Neutrophil (primary cell): ENCODE results near the gene SUSD6.

Source experiments
- H3K27ac ChIP-seq: fragments of 200-600 bp; sonication (generic); 2 replicates; pipeline ENCODE4 v1.5.1; 2016; ENCODE audit warnings: mild to moderate bottlenecking, moderate library complexity
- H3K27me3 ChIP-seq: fragments of 200-600 bp; sonication (generic); 2 replicates; pipeline ENCODE4 v1.6.0; 2016; ENCODE audit warnings: mild to moderate bottlenecking
- H3K36me3 ChIP-seq: fragments of 200-600 bp; sonication (generic); 2 replicates; pipeline ENCODE4 v1.5.1; 2017
- H3K4me1 ChIP-seq, 2 experiments: fragments of 200-600 bp in 1 of 2; sonication (generic) in 1 of 2; 1 replicate in 1 of 2; 2 replicates in 1 of 2; pipeline versions ENCODE4 v1.5.1 to v1.6.1; 2013 to 2016; ENCODE audit warnings: low read depth in 1 of 2, low read length in 1 of 2, mild to moderate bottlenecking in 1 of 2, moderate library complexity in 1 of 2; ENCODE audit not compliant: control insufficient read depth in 1 of 2, insufficient read depth in 1 of 2
- H3K4me3 ChIP-seq, 2 experiments: fragments of 200-600 bp in 1 of 2; sonication (generic) in 1 of 2; 1 replicate in 1 of 2; 2 replicates in 1 of 2; pipeline ENCODE4 v1.5.1; 2013 to 2016; ENCODE audit warnings: low read depth in 1 of 2, low read length in 1 of 2, mild to moderate bottlenecking in 1 of 2, moderate library complexity in 1 of 2
- H3K9me3 ChIP-seq: fragments of 200-600 bp; sonication (generic); 2 replicates; pipeline ENCODE4 v1.5.1; 2016
- CTCF ChIP-seq: fragments of 200-600 bp; sonication (generic); IDR thresholded peaks from 2 replicates; pipeline ENCODE4 v1.5.1; 2016; ENCODE audit warnings: antibody characterized with exemption

The SUSD6 gene

DNA sequence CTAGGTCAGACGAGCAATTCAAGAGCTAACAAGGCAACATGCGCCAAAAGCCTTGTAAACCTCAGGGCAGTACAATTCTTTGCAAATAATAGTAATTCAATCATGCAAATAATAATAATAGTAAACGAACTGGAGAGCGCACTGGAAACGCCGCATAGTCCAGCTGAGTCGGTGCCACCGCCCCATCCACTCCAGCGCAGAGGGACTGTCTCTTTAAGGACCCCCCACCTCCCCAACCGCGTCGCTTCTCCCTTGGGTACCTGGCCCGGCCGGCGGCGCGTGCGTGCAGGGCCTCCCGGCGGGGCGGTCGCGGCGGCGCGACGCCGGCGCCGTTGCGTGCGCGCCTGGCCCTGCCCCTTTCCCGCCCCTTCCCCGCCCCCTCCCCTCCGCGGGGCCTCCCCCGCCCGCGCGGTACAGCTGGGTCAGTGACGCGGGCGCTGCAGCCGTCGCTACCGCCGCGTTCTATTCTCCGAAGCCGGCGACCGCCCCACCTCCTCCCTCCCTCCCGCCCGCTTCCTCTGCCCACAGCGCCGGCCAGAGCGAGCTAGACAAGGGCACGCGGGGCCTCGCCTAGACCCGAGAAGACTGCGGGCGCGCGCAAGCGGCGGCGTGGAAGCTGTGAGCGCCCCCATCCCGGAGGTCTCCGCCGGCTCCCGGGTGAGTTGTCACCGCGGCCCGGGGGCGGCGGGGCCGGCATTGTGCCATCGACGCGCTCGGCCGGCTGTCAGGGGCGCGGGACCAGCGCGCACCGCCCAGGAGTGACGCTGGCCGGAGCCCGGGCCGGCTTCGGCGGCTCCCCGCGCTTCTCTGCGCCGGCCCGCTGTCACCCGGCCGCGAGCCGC is at the start of gene SUSD6:
Gene SUSD6 (plus strand): TSS at position 425 of the 842 bp plus-strand sequence. CDS start 46,997 bp downstream, outside the sequence.
- Histone ChIP-seq H3K27me3 (no peaks in the 10 kb centered on the region), H3K36me3 (no peaks in the 10 kb centered on the region), H3K27ac (peak within 1 kb of the TSS; percentile 98), H3K9me3 (no peaks in the 10 kb centered on the region), H3K4me3 (peak within 1 kb of the TSS; percentile 84 to 96), H3K4me1 (peaks cover 44 to 53% of the 10 kb centered on the region in 2 experiments)
- peak; percentile 49 for TF ChIP-seq CTCF

DNA sequence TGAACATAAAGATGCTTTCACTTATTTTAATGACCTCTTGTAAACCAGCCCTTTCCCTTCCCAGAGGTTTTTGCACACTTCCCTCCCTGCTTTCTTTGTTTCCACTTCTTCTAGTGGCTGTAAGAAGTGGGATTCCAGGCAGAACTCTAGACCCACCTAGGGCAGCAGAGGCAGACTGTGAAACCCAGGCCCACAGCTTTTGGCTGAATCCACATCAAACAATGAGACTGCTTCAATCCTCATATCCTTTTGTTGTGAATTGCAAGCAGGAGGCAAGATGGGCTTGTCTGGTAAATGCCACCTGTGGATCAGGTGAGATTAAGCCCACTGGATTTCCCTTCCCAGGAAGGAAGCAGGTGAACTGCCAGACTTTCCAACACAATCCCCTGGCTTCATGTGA is 49.5 kb upstream of the SUSD6 start:
- Histone ChIP-seq H3K9me3 (no peaks in the 10 kb centered on the region), H3K27ac (no peak overlapping the region), H3K4me3 (no peak overlapping the region), H3K36me3 (no peaks in the 10 kb centered on the region), H3K27me3 (peaks cover 90% of the 10 kb centered on the region), H3K4me1 (no peaks in the 10 kb centered on the region)
- no peak for TF ChIP-seq CTCF

DNA sequence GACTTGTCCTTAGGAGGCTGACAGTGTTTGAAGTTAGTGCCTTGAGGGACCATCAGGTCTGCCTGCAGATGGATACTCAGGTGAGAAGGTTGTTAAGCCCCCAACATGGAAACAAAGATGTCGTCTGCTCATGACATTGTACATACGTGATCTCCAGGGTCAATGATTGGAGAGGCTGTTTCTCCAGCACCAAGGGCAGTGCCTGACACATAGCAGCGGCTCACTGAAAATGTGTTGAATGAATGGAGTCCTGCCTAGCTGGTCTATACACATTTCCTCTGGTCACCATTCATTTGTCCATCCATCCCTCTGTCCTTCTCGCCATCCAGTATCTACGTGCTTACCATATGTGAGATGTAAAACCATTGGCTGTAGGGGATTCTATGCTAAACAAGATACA is 43.8 kb upstream of the SUSD6 start:
- no peak overlapping the region for H3K4me3 ChIP-seq
- peaks cover 5 to 11% of the 10 kb centered on the region in 2 experiments for H3K4me1 ChIP-seq
- no peaks in the 10 kb centered on the region for H3K36me3 ChIP-seq
- peaks cover 100% of the 10 kb centered on the region for H3K27me3 ChIP-seq
- no peak for TF ChIP-seq CTCF
- no peak overlapping the region for H3K27ac ChIP-seq
- no peaks in the 10 kb centered on the region for H3K9me3 ChIP-seq

- Histone ChIP-seq H3K4me3 (no peak overlapping the region), H3K36me3 (no peaks in the 10 kb centered on the region), H3K27me3 (peaks cover 100% of the 10 kb centered on the region), H3K27ac (no peak overlapping the region), H3K4me1 (peaks cover 5 to 25% of the 10 kb centered on the region in 2 experiments), H3K9me3 (no peaks in the 10 kb centered on the region)
- no peak for TF ChIP-seq CTCF
These were observed 41.5 kb upstream of the SUSD6 start for GRCh38 chr14:69569859-69570258.

DNA sequence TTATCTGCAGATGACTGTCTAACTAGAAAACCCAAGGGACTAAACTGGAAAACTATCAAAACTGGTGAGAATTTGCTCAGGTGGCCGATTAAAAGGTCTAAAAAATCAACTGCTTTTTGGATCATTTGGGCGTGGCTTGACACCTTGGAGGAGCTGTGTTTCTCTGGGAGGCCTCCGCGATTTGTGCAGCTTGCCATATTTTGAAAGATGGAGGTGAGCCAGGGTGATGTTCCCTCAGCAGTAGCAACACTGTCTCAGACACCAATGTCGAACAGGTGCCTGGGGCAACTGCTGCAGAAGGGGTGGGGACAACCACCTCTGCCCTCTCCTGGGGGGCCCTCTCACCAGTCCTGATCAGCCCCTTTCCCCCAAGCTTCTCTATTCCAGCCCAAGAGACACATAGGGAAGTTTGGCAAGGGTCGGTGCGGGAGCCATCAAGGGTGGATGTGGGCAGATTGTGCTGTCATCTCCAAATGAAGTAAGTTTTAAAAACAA is 40.5 kb upstream of the SUSD6 start:
- TF ChIP-seq CTCF = no peak
- Histone ChIP-seq H3K27me3 (peaks cover 100% of the 10 kb centered on the region), H3K4me3 (no peak overlapping the region), H3K9me3 (no peaks in the 10 kb centered on the region), H3K4me1 (peaks cover 5 to 25% of the 10 kb centered on the region in 2 experiments), H3K27ac (no peak overlapping the region), H3K36me3 (no peaks in the 10 kb centered on the region)
